ENCODE data around the gene C2CD4C. TPM values are rescaled to one million over a fixed set of nuclear protein-coding genes. Genes with fewer than 3 reads are reported as not detected.

The C2CD4C gene
- total RNA-seq, 2 donors from 2014 or later, result 0.76 to 0.88 TPM

Other genes starting within 250 kb of the C2CD4C start
- gene PLPP2, start 117.7 kb downstream of the C2CD4C start, total RNA-seq, result under 1 TPM; 0.76 to 0.85 TPM
- 10 to 100 TPM; 18.2 to 25.0 TPM for gene MIER2, start 64.4 kb downstream of the C2CD4C start, total RNA-seq
- 10 to 100 TPM; 10.7 to 19.4 TPM for gene SHC2, start 51.9 kb upstream of the C2CD4C start, total RNA-seq
- gene MADCAM1, start 87.3 kb upstream of the C2CD4C start, total RNA-seq, result under 1 TPM; 0.24 to 0.41 TPM
- gene TPGS1, start 98.3 kb upstream of the C2CD4C start, total RNA-seq, result 10 to 100 TPM; 12.1 to 14.9 TPM
- gene CDC34, start 122.6 kb upstream of the C2CD4C start, total RNA-seq, result 10 to 100 TPM; 63.9 to 71.0 TPM
- gene GZMM, start 134.9 kb upstream of the C2CD4C start, total RNA-seq, result 1 to 10 TPM in 1 of 2 donors, under 1 TPM in 1; 0.81 to 1.1 TPM
- gene BSG, start 163.4 kb upstream of the C2CD4C start, total RNA-seq, result 1,000 to 10,000 TPM in 1 of 2 donors, 100 to 1,000 TPM in 1; 847 to 1,152 TPM
- gene HCN2, start 180.7 kb upstream of the C2CD4C start, total RNA-seq, result 1 to 10 TPM; 4.3 to 10.0 TPM
- 10 to 100 TPM; 33.7 to 43.6 TPM for gene POLRMT, start 224.4 kb upstream of the C2CD4C start, total RNA-seq
- under 1 TPM in 1 of 2 donors, not detected in 1; 0.44 TPM for gene FGF22, start 230.7 kb upstream of the C2CD4C start, total RNA-seq